ENCODE results near the gene LYSMD3.
A peak's percentile ranks its signal among the peaks of the same experiment; 100 is the strongest.

The LYSMD3 gene

GRCh38 chr5:90479611-90480385 is 49.6 kb downstream of the LYSMD3 start:
- no peak for DNase-seq

DNA sequence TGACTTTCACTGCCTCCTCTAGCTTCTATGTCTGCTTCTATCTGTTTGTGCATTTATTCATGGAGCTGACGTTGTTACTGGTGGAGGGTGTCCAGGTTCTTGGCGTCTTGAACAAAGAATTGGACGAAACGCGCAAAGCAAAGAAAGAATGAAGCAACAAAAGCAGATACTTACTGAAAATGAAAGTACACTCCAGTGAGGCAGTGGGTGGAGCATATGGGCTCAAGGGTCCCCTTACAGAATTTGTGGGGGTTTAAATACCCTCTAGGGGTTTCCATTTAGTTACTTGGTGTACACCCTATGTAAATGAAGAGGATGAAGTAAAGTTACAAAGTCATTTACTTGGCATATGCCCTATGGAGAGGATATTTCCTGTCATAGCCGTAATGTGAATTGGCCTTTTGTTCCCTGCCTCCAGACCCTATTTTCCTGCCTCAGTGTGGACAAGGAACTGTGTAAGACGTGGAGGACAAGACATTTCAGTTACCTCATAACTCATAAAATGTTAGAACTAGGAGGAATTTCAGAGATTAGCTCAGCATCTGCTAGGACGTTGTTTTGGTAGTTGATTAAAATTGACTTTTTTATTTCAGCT is 51.7 kb downstream of the LYSMD3 start:
- no peak for DNase-seq

GRCh38 chr5:90477073-90477472 is 52.3 kb downstream of the LYSMD3 start:
- no peak for DNase-seq

DNA sequence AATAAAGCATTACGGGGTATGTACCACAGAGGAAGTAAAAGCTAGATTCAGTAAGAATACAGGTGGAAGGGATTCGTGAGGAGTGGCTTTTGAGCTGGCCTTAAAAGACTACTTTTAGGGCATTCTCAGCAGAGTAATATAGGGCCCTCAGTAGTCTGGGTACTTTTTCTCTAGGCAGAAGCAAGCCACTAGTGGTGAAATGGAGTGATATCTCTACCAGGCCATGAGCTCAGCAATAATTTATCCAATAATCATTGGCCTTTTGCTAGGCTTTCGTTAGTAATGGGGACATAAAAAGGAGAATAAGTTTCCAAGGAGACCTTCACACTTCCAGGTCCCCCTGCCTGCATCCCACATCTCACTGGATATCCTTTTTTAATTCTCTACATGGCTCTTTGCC is 53.0 kb downstream of the LYSMD3 start:
- DNase-seq, result no peak

GRCh38 chr5:90475436-90475980 is 53.9 kb downstream of the LYSMD3 start:
- DNase-seq, result no peak

DNA sequence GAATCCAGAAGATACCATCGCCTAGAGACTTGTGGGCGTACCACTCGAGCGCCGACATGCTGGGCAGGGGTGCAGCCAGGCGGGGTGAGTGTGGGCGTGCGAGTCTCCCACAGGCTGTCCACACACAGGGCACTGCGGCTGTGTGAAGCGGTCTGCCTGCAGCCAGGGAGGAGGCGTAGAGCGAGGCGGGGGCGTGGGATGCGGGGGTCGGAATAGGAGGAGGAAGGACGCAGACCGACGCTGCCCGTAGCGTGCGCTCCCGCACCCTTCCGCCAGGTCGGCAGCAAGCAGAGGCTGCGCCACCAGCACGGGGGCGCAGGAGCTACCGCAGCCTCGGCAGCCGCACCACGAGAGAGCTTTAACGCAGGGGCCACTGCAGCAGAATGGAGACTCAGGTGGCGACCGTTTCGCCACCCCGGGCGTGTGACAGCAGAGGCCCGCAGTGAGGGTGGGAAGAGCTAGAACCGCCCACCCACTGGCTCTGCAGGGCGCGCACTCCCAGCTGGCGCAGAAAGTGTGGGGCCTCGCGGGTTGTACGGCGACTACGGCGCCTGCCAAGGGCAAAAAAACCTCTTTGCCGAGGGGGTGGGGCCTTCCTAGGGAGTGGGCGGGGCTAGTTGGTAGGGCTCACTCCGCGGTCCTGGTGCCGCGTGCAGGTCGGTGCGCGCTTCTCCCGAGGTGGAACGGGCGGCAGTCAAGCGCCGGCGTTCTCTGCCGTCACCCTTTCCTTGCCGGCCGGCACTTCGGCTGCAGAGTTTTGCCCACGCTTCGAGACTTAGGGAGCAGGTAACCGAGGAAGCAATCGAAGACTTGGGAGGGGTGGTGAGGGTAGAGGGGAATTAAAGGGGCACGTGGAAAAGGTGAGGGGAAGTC is 54.9 kb downstream of the LYSMD3 start, which contains the start of the genes MBLAC2 and POLR3G:
Gene MBLAC2, minus strand, starts transcription at position 537 of the 873 bp plus-strand sequence. Its CDS starts 479 bp downstream, at position 58.
Gene POLR3G, plus strand, starts transcription at position 630 of the 873 bp plus-strand sequence. CDS start 10,704 bp downstream, outside the sequence.
- DNase-seq, result peak; percentile 78

DNA sequence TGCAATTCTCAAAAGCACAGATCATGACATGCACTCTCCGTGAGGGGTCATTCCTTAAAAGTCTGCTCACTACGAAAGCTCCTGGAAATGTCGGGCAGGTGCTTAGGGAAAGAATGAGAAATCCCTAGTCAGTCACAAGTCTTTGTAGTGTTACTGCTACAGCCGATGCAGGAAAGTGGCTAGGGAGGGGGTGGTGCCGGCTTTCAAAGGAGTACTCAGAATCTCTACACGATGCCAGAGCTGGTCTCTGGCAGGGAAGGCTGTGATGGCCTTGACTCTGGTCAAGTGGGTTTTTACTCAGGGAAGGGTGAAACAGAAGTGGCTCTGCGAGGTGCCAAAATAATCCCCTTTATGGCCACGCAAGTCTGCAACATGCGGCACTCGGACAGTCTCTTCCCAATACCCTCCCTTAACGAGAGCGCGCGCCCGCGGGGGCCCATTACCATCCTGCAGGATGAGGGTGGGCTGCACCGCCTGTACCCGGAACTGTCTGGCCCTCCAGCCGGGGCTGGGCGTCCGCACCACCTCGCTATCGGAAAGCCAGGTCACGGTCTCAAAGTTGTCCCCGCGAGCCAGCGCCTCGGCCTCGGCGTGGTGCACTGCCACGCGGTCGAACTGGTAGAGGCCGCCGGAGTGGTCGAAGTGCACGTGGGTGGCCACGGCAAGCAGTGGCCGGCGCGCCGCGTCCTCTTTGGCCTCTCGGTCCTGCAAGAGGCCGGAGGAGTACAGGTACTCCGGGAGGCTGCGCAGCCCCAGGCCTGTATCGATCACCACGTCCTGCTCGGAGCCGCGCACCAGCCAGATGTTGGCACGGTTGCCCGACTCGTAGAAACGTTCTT is 55.8 kb downstream of the LYSMD3 start:
- DNase-seq, result no peak

- DNase-seq, result no peak
Measured at GRCh38 chr5:90472783-90473395, 56.5 kb downstream of the LYSMD3 start.
